GM12878 (cell line): ENCODE data around the gene PRMT1. TPM values are rescaled to one million over a fixed set of nuclear protein-coding genes. Genes with fewer than 3 reads are reported as not detected.

ENCODE experiments used
- CHD4 ChIP-seq: fragments of 200-600 bp; sonication (generic); IDR thresholded peaks from 2 replicates; pipeline ENCODE4 v1.6.1; 2016; ENCODE audit warnings: mild to moderate bottlenecking
- GABPA ChIP-seq: IDR thresholded peaks from 2 replicates; pipeline ENCODE4 v1.6.1; 2014; ENCODE audit warnings: antibody characterized with exemption, low read depth, mild to moderate bottlenecking, inconsistent platforms
- JUND ChIP-seq: IDR thresholded peaks from 2 replicates; pipeline ENCODE4 v1.6.1; 2012; ENCODE audit warnings: low read depth, mild to moderate bottlenecking, low read length, improper control_type of control experiment, moderate library complexity
- LARP7 ChIP-seq: fragments of 450-650 bp; IDR thresholded peaks from 2 replicates; pipeline ENCODE4 v1.6.1; 2017; ENCODE audit warnings: mild to moderate bottlenecking
- MEF2A ChIP-seq: IDR thresholded peaks from 2 replicates; pipeline ENCODE4 v1.6.1; 2011; ENCODE audit warnings: low read depth, mild to moderate bottlenecking, low read length, moderate library complexity; ENCODE audit not compliant: insufficient read depth
- RAD21 ChIP-seq: IDR thresholded peaks from 2 replicates; pipeline ENCODE4 v1.6.1; 2011; ENCODE audit warnings: mild to moderate bottlenecking, low read depth, low read length, moderate library complexity; ENCODE audit not compliant: insufficient read depth
- RAD51 ChIP-seq: fragments of 450-650 bp; IDR thresholded peaks from 2 replicates; pipeline ENCODE4 v1.6.1; 2016; ENCODE audit warnings: moderate library complexity, mild to moderate bottlenecking, inconsistent platforms
- RCOR1 ChIP-seq: conservative IDR thresholded peaks from 2 replicates; pipeline ENCODE4 v1.6.1; 2012; ENCODE audit warnings: low read depth, low read length, improper control_type of control experiment
- RFX5 ChIP-seq: IDR thresholded peaks from 2 replicates; pipeline ENCODE4 v1.6.1; 2011; ENCODE audit warnings: low read depth, low read length, improper control_type of control experiment
- STAT3 ChIP-seq: IDR thresholded peaks from 2 replicates; pipeline ENCODE4 v1.6.1; 2011; ENCODE audit warnings: low read depth, low read length, improper control_type of control experiment
- SUPT20H ChIP-seq: IDR thresholded peaks from 2 replicates; pipeline ENCODE4 v1.6.1; 2011; ENCODE audit warnings: low read depth, mild to moderate bottlenecking, low read length, moderate library complexity, borderline replicate concordance; ENCODE audit not compliant: control insufficient read depth
- SUZ12 ChIP-seq: fragments of 200-600 bp; sonication (generic); IDR thresholded peaks from one replicate; pipeline ENCODE4 v1.6.1; 2018; ENCODE audit warnings: antibody characterized with exemption, mild to moderate bottlenecking; ENCODE audit not compliant: unreplicated experiment
- ZNF217 ChIP-seq: fragments of 450-650 bp; IDR thresholded peaks from 2 replicates; pipeline ENCODE4 v1.6.1; 2017; ENCODE audit warnings: antibody characterized with exemption, mild to moderate bottlenecking
- ZNF622 ChIP-seq: fragments of 450-650 bp; IDR thresholded peaks from 2 replicates; pipeline ENCODE4 v1.6.1; 2017; ENCODE audit warnings: mild to moderate bottlenecking, inconsistent platforms
- polyA plus RNA-seq, 11 experiments: library from polyadenylated mRNA; depleted of rRNA in 4 of 11; unstranded in 6 of 11; stranded (reverse) in 5 of 11; fragments of >200 nt; fragmentation: Nextera tagmentation in 4 of 11; fragmentation: Illumina TruSeq in 1 of 11; extraction: Ambion mirVana in 4 of 11; extraction: Trizol in 1 of 11; gene quantifications; 1 replicate in 1 of 11; 2 replicates in 10 of 11; pipeline versions ENCODE4 v1.2.1 to v1.2.3, GENCODE V29; 2011 to 2016; ENCODE audit warnings: inconsistent platforms in 2 of 11, missing spikeins in 2 of 11, low read depth in 1 of 11
- total RNA-seq, 4 experiments: library from RNA; depleted of rRNA in 3 of 4; stranded (reverse); fragments of >200 nt in 3 of 4; fragmentation: Illumina TruSeq in 1 of 4; extraction: Trizol in 1 of 4; gene quantifications; 2 replicates each; pipeline versions ENCODE4 v1.2.1 to v1.2.3, GENCODE V29; 2013 to 2021
- TF ChIP-seq, protein P1 (sequence below), 3 experiments: IDR thresholded peaks in 2 of 3; conservative IDR thresholded peaks in 1 of 3; 2 replicates each; pipeline ENCODE4 v1.5.1; 2011; ENCODE audit warnings: low read depth in 3 of 3, low read length in 3 of 3, mild to moderate bottlenecking in 3 of 3, control low read depth in 2 of 3, moderate library complexity in 2 of 3, inconsistent platforms in 1 of 3, mixed read lengths in 1 of 3; ENCODE audit not compliant: control insufficient read depth in 2 of 3, insufficient read depth in 1 of 3; ENCODE audit errors: extremely low read depth in 1 of 3
- TF ChIP-seq, protein P2 (sequence below): fragments of 450-650 bp; formaldehyde crosslinking; IDR thresholded peaks from 2 replicates; pipeline ENCODE4 v1.4.0; 2022; ENCODE audit warnings: mild to moderate bottlenecking, moderate library complexity
- TF ChIP-seq, protein P3 (sequence below): IDR thresholded peaks from 2 replicates; pipeline ENCODE4 v1.6.1; 2011; ENCODE audit warnings: borderline replicate concordance, low read depth, mild to moderate bottlenecking, moderate library complexity, low read length; ENCODE audit not compliant: insufficient read depth, poor library complexity, severe bottlenecking
- TF ChIP-seq, protein P4 (sequence below): fragments of 450-650 bp; formaldehyde crosslinking; IDR thresholded peaks from 2 replicates; pipeline ENCODE4 v1.4.0; 2020; ENCODE audit warnings: mild to moderate bottlenecking, moderate library complexity

PRMT1 gene
- total and polyA plus RNA-seq, 10 of the 15 experiments (the other 5 are each of a cell fraction or from before 2014, with no cell fraction given), result 19.9 to 667 (median 444) TPM

DNA sequence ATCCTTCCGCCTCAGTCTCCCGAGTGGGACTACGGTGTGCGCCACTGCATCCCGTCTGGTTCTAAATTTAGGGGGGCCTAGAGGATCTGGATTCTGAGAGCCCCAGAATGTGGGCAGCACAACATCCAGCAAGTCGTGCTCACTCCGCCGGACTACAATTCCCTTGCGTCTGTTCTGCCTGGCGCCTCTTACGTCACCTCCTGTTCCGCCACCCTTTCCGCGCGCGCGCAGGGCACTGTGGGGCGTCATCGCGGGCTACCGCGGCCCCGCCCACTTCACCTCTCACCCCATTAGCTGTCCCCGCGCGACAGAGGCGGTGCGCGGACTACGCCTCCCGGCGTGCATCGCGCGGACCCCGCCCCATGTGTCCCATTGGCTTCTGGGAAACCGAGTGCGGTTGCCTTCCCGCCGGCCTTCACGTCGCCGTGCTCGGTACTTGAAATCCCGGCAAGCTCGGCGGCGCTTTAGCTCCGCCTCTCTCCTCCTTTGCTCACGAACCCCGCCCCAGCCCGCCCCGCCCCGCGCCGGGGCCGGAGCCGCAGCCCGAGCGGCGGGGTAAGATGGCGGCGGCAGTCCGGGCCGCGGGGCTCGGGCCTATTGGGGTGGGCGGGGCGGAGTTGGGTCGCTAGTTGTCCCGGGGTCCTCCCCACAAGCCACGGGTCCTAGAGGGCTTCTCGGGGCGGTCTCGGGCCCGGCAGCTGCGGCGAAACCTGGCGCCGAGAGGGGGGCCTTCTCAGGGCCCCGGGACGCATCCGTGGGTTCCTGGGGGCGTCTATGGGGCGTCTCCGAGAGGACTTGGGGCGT, 35.2 kb upstream of the PRMT1 start, which contains the start of gene SCAF1 (continued):
- TF ChIP-seq, protein P1, sequence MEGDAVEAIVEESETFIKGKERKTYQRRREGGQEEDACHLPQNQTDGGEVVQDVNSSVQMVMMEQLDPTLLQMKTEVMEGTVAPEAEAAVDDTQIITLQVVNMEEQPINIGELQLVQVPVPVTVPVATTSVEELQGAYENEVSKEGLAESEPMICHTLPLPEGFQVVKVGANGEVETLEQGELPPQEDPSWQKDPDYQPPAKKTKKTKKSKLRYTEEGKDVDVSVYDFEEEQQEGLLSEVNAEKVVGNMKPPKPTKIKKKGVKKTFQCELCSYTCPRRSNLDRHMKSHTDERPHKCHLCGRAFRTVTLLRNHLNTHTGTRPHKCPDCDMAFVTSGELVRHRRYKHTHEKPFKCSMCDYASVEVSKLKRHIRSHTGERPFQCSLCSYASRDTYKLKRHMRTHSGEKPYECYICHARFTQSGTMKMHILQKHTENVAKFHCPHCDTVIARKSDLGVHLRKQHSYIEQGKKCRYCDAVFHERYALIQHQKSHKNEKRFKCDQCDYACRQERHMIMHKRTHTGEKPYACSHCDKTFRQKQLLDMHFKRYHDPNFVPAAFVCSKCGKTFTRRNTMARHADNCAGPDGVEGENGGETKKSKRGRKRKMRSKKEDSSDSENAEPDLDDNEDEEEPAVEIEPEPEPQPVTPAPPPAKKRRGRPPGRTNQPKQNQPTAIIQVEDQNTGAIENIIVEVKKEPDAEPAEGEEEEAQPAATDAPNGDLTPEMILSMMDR (IDR thresholded peaks at IDR 0.05 in 2 of 3, conservative IDR thresholded peaks at IDR 0.05 in 1 of 3; ENCODE audit: control insufficient read depth in 2 of 3, extremely low read depth in 1 of 3, insufficient read depth in 1 of 3, low read depth in 3 of 3, low read length in 3 of 3), result no peak
- no peak for TF ChIP-seq CHD4
- peak; percentile 92 for TF ChIP-seq GABPA
- TF ChIP-seq STAT3, result no peak
- 0 out of 2 replicates have a peak, but pooled peaks have one; percentile 18 for TF ChIP-seq LARP7
- no peak for TF ChIP-seq RAD51
- no peak for TF ChIP-seq ZNF622
- TF ChIP-seq JUND, result peak; percentile 41; the same call in 1 of the 2 replicates
- TF ChIP-seq RCOR1, result 0 out of 2 replicates have a peak, but pooled peaks have one; percentile 67
- TF ChIP-seq SUPT20H, result no peak
- TF ChIP-seq MEF2A, result no peak
- TF ChIP-seq ZNF217, result no peak
- TF ChIP-seq, protein P2, sequence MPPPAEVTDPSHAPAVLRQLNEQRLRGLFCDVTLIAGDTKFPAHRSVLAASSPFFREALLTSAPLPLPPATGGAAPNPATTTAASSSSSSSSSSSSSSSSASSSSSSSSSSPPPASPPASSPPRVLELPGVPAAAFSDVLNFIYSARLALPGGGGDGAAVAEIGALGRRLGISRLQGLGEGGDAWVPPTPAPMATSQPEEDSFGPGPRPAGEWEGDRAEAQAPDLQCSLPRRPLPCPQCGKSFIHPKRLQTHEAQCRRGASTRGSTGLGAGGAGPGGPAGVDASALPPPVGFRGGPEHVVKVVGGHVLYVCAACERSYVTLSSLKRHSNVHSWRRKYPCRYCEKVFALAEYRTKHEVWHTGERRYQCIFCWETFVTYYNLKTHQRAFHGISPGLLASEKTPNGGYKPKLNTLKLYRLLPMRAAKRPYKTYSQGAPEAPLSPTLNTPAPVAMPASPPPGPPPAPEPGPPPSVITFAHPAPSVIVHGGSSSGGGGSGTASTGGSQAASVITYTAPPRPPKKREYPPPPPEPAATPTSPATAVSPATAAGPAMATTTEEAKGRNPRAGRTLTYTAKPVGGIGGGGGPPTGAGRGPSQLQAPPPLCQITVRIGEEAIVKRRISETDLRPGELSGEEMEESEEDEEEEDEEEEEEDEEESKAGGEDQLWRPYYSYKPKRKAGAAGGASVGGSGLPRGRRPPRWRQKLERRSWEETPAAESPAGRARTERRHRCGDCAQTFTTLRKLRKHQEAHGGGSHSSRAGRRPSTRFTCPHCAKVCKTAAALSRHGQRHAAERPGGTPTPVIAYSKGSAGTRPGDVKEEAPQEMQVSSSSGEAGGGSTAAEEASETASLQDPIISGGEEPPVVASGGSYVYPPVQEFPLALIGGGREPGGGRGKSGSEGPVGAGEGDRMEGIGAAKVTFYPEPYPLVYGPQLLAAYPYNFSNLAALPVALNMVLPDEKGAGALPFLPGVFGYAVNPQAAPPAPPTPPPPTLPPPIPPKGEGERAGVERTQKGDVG, result no peak
- no peak for TF ChIP-seq SUZ12
- TF ChIP-seq, protein P3, sequence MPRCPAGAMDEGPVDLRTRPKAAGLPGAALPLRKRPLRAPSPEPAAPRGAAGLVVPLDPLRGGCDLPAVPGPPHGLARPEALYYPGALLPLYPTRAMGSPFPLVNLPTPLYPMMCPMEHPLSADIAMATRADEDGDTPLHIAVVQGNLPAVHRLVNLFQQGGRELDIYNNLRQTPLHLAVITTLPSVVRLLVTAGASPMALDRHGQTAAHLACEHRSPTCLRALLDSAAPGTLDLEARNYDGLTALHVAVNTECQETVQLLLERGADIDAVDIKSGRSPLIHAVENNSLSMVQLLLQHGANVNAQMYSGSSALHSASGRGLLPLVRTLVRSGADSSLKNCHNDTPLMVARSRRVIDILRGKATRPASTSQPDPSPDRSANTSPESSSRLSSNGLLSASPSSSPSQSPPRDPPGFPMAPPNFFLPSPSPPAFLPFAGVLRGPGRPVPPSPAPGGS, result no peak
- TF ChIP-seq, protein P4, sequence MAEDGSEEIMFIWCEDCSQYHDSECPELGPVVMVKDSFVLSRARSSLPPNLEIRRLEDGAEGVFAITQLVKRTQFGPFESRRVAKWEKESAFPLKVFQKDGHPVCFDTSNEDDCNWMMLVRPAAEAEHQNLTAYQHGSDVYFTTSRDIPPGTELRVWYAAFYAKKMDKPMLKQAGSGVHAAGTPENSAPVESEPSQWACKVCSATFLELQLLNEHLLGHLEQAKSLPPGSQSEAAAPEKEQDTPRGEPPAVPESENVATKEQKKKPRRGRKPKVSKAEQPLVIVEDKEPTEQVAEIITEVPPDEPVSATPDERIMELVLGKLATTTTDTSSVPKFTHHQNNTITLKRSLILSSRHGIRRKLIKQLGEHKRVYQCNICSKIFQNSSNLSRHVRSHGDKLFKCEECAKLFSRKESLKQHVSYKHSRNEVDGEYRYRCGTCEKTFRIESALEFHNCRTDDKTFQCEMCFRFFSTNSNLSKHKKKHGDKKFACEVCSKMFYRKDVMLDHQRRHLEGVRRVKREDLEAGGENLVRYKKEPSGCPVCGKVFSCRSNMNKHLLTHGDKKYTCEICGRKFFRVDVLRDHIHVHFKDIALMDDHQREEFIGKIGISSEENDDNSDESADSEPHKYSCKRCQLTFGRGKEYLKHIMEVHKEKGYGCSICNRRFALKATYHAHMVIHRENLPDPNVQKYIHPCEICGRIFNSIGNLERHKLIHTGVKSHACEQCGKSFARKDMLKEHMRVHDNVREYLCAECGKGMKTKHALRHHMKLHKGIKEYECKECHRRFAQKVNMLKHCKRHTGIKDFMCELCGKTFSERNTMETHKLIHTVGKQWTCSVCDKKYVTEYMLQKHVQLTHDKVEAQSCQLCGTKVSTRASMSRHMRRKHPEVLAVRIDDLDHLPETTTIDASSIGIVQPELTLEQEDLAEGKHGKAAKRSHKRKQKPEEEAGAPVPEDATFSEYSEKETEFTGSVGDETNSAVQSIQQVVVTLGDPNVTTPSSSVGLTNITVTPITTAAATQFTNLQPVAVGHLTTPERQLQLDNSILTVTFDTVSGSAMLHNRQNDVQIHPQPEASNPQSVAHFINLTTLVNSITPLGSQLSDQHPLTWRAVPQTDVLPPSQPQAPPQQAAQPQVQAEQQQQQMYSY (CRISPR knock-in tag), result no peak
- TF ChIP-seq RAD21, result no peak
- TF ChIP-seq RFX5, result peak; percentile 54; the same call in 1 of the 2 replicates
